ENCODE data around the gene ST6GALNAC1. TPM values are rescaled to one million over a fixed set of nuclear protein-coding genes. Genes with fewer than 3 reads are reported as not detected.

Gene ST6GALNAC1
- total and polyA plus RNA-seq, 2 of the 13 experiments (the other 11 are each of a cell fraction or from before 2014, with no cell fraction given) = not detected

- TF ChIP-seq RAD51 (IDR thresholded peaks at IDR 0.05; ENCODE audit: borderline replicate concordance) = no peak
- TF ChIP-seq MED8 (CRISPR knock-in tag; IDR thresholded peaks at IDR 0.05; ENCODE audit: insufficient replicate concordance) = no peak
- no peak for TF ChIP-seq ZMYM4 (CRISPR knock-in tag; IDR thresholded peaks at IDR 0.05)
- TF ChIP-seq NFAT5 (CRISPR knock-in tag; IDR thresholded peaks at IDR 0.05) = no peak
- TF ChIP-seq, protein P1, sequence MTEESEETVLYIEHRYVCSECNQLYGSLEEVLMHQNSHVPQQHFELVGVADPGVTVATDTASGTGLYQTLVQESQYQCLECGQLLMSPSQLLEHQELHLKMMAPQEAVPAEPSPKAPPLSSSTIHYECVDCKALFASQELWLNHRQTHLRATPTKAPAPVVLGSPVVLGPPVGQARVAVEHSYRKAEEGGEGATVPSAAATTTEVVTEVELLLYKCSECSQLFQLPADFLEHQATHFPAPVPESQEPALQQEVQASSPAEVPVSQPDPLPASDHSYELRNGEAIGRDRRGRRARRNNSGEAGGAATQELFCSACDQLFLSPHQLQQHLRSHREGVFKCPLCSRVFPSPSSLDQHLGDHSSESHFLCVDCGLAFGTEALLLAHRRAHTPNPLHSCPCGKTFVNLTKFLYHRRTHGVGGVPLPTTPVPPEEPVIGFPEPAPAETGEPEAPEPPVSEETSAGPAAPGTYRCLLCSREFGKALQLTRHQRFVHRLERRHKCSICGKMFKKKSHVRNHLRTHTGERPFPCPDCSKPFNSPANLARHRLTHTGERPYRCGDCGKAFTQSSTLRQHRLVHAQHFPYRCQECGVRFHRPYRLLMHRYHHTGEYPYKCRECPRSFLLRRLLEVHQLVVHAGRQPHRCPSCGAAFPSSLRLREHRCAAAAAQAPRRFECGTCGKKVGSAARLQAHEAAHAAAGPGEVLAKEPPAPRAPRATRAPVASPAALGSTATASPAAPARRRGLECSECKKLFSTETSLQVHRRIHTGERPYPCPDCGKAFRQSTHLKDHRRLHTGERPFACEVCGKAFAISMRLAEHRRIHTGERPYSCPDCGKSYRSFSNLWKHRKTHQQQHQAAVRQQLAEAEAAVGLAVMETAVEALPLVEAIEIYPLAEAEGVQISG (CRISPR knock-in tag; IDR thresholded peaks at IDR 0.05) = no peak
- no peak for TF ChIP-seq ZFP36L1 (CRISPR knock-in tag; IDR thresholded peaks at IDR 0.05)
- TF ChIP-seq ZFP82 (CRISPR knock-in tag; IDR thresholded peaks at IDR 0.05; ENCODE audit: borderline replicate concordance) = no peak
- no peak for TF ChIP-seq ZNF275 (CRISPR knock-in tag; IDR thresholded peaks at IDR 0.05; ENCODE audit: borderline replicate concordance)
- 0 out of 2 replicates have a peak, but pooled peaks have one; percentile 15 for TF ChIP-seq SMARCC2 (IDR thresholded peaks at IDR 0.05)
- peak; percentile 18 for TF ChIP-seq PHF5A (CRISPR knock-in tag; IDR thresholded peaks at IDR 0.05; ENCODE audit: low read depth, unreplicated experiment)
- TF ChIP-seq TARDBP (CRISPR knock-in tag; IDR thresholded peaks at IDR 0.05) = peak; percentile 85; the same call in 1 of the 2 replicates
- no peak for TF ChIP-seq ZMAT5 (CRISPR knock-in tag; IDR thresholded peaks at IDR 0.05; ENCODE audit: borderline replicate concordance, low read depth)
- TF ChIP-seq NR2F1 (CRISPR knock-in tag; IDR thresholded peaks at IDR 0.05) = no peak; a peak in 1 of 4 replicates
- TF ChIP-seq NCOA5 (CRISPR knock-in tag; IDR thresholded peaks at IDR 0.05) = no peak
- no peak for TF ChIP-seq ZC3H4 (CRISPR knock-in tag; IDR thresholded peaks at IDR 0.05; ENCODE audit: borderline replicate concordance)
- TF ChIP-seq ZBTB7A (CRISPR knock-in tag; IDR thresholded peaks at IDR 0.05) = peak; percentile 55; the same call in 1 of the 2 replicates
- peak; percentile 57; the same call in 1 of the 2 replicates for TF ChIP-seq ZFX (CRISPR knock-in tag; IDR thresholded peaks at IDR 0.05; ENCODE audit: low read depth)
- TF ChIP-seq KMT2A (CRISPR knock-in tag; IDR thresholded peaks at IDR 0.05) = 0 out of 2 replicates have a peak, but pooled peaks have one; percentile 21
- TF ChIP-seq ARNTL (CRISPR knock-in tag; IDR thresholded peaks at IDR 0.05) = peak; percentile 35; the same call in 1 of the 2 replicates
These were observed 48.0 kb upstream of the ST6GALNAC1 start (continued) for GRCh38 chr17:76691379-76692191.

All from HepG2 (cell line).